CD4-positive, alpha-beta T cell treated with Interleukin-4 for 4 hours (primary cell): Measurements from ENCODE around the gene CASP5.
"Not testable (repeated sequence)": the region's sequence is repeated elsewhere in the genome, so short reads cannot be mapped to it uniquely, and the experiment has no call there.

Source experiments
- DNase-seq: peaks from one replicate; pipeline ENCODE4 v3.0.0-alpha.2; 2020

Gene CASP5

GRCh38 chr11:105023003-105023402, at the start of gene CASP5:
Gene CASP5 (minus strand): TSS chr11:105023168. CDS start chr11:105023136, 32 bp downstream.
- no peak for DNase-seq

GRCh38 chr11:105072080-105072479, 49.1 kb upstream of the CASP5 start:
- DNase-seq = not testable (repeated sequence)

DNA sequence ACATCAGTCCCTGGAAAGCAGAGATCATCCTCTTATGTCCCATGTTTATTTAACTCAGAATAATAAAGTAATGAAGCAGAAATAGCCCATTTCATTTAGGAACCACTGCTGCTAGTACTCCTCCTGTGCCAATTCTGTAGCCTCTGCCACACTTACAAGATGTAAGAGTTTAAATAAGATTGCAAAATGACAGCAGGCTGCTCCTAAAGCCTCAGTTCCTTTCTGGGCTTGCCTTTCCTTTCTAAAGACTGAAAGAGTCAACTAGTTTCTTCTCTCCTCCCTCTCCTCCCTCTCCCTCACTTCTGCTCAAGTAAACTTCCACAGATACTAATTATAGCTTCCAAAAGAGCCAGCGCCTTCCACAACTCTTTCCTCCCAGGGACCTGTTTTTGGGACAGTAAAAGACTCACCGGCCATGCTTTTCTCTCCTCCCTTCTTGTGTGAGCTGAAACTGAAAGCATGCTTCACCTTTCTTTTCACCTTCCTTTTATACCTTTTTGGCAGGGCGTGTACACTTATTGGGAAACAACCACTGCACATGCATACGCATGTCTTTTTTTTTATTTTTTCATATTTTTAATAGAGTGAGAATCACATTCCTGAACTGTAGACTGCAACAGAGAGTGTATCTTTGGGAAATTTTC, 48.2 kb upstream of the CASP5 start:
- peak; percentile 63 for DNase-seq

- peak; percentile 33 for DNase-seq
Observed at GRCh38 chr11:105070306-105070705, 47.3 kb upstream of the CASP5 start.

GRCh38 chr11:105069749-105070148, 46.8 kb upstream of the CASP5 start:
- DNase-seq = not testable (repeated sequence)

- not testable (repeated sequence) for DNase-seq
Observed at GRCh38 chr11:105063245-105063941, 40.4 kb upstream of the CASP5 start.

- DNase-seq = no peak
Observed at GRCh38 chr11:105057432-105057831, 34.5 kb upstream of the CASP5 start.

GRCh38 chr11:105056446-105056845, 33.5 kb upstream of the CASP5 start:
- DNase-seq = no peak

- no peak for DNase-seq
Observed at GRCh38 chr11:105054723-105055493, 31.9 kb upstream of the CASP5 start.

DNA sequence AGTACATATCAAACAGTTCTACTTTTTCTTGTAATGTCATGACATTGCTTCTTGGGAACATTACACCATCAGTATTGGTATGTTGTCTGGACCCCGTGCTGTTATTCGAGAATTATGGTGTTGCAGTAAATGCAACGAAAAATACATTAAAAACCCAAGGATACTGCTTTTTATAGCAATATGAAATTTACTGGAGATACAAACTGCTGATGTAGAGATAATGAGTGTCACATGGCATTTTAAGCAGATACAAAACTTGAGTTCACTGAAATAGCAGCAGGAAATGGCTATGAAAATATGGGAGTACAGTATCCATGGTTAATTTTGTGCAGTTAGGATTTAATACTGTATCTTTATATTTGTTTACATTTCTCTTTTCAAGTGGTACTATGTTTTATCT, 29.5 kb upstream of the CASP5 start:
- no peak for DNase-seq

- DNase-seq = no peak
Observed at GRCh38 chr11:105051559-105051958, 28.6 kb upstream of the CASP5 start.

- no peak for DNase-seq
Observed at GRCh38 chr11:105049481-105049880, 26.5 kb upstream of the CASP5 start.

DNA sequence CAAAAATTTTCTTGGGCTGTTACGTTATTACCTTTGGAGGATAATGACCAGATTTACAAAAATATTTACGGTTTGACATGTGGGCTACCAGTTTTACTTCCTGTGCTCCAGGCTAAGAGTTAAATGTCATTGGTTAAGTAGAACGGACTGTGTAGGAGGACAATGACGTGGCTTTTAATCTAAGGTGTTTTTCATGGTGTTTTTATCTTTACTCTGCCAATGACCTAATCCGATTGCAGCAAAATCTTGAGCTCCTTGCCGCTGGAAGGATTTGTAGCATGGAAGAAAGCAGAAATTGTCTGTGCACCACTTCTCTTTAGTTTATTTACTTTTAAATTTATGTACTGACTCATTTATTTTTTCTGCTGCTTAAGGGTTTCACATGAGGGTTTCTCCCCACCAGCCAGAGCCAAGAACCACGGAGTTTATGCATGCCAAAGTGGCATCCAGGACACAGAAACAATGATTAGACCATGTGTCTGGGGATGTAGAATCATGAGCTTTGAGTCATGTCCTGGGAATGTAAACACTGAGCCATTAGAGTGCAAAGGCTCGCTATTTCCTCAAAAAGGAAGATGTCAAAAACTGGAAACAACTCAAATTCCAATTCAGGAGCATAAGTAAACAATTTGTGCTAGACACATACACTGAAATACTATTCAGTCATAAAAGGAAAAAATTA, 24.1 kb upstream of the CASP5 start:
- DNase-seq = no peak

- no peak for DNase-seq
Observed at GRCh38 chr11:105045676-105046296, 22.8 kb upstream of the CASP5 start.

DNA sequence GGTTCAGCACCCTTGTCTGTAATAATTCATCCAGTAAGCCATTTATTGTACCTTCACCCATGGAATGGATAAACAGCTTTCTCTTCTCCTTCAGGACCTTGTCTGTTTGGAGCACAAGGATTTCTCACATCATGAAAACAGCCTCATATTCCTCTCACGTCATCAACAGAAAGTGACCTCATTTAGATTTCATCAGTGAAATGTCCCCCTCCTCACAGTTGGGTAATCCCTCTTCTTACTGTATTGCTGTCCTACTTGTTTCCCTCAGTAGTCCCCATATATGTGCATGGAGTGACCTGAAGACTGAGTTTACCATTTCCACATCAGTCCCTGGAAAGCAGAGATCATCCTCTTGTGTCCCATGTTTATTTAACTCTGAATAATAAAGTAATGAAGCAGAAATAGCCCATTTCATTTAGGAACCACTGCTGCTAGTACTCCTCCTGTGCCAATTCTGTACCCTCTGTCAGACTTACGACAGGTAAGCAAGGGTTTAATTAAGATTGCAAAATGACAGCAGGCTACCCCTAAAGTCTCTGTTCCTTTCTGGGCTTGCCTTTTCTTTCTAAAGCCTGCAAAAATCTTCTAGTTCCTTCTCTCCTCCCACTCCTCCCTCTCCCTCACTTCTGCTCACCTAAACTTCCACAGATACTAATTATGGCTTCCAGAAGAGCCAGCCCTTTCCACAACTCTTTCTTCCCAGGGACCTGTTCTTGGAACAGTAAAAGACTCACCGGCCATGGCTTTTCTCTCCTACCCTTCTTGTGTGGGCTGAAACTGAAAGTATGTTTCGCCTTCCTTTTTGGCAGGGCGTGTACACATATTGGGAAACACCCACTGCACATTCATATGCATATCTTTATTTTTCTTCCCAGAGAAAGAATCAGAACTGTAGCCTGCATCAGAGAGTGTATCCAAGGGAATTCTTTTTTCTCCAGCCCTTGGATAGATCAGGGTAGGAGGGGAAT, 21.9 kb upstream of the CASP5 start, which contains the start of gene CARD16:
Gene CARD16 (minus strand): TSS at position 779 of the 968 bp plus-strand sequence. CDS start 38 bp downstream, at position 741.
- DNase-seq = peak; percentile 66

DNA sequence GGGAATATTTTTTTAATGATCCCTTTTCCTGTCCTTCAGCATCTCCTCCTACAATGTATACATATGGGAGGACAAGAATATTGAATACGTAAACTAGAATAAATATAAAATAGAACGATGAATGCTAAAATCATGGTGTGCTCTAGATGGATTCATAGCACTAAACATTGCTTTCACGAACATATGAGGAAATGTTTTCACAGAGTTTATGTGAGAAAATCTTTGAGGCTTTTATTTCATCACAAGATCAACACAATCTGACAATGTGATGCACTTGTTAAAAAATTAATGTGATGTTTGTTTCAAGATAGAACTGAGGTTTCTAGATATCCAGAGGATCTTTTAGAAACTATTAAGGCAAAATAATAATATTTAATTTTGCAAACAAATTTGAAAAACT, 19.2 kb upstream of the CASP5 start:
- no peak for DNase-seq

DNA sequence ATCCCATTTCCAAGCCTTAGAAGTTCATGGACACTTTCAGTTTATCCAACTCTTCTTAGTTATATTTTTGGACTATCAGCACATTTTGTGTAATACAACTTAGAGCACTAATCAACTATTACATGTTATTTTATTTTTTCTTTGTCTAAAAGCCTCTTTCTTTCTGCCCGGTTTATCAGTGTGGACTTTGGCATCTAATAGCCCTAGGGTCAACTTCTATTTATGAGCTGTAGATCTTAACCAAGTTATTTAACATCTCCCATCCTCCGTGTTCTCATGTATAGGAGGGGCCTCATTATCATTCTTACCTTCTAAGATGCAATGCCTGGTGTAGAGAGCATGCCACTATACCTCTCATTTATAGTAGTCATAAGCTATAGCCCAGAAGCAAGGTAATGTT, 17.7 kb upstream of the CASP5 start:
- DNase-seq = no peak

DNA sequence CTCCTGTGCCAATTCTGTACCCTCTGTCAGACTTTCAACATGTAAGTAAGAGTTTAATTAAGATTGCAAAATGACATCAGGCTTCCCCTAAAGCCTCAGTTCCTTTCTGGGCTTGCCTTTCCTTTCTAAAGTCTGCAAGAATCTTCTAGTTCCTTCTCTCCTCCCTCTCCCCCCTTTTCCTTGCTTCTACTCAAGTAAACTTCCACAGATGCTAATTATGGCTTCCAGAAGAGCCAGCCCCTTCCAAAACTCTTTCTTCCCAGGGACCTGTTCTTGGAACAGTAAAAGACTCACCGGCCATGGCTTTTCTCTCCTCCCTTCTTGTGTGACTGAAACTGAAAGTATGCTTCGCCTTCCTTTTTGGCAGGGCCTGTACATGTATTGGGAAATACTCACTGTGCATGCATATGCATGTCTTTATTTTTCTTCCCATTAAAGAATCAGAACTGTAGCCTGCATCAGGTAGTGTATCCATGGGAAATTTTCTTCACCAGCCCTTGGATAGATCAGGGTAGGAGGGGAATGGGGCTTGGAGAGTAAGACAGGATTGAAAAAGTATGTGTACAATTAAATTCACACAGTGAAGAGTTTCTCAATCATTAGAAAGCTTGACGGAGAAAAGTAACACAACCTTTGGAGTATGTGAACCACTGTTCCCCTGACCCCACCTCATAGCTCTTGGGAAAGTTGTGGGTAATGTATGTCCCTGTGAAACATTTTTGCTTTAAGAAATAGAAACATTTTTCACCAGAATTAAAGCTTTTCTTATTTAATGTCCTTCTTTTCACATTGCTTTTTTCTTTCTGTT, 12.0 kb upstream of the CASP5 start, which contains the start of gene CASP1:
Gene CASP1 (minus strand): TSS at position 332 of the 808 bp plus-strand sequence. CDS start 31 bp downstream, at position 301.
- DNase-seq = peak; percentile 54

DNA sequence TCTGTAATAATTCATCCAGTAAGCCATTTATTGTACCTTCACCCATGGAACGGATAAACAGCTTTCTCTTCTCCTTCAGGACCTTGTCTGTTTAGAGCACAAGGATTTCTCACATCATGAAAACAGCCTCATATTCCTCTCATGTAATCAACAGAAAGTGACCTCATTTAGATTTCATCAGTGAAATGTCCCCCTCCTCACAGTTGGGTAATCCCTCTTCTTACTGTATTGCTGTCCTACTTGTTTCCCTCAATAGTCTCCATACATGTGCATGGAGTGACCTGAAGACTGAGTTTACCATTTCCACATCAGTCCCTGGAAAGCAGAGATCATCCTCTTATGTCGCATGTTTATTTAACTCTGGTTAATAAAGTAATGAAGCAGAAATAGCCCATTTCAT, 11.4 kb upstream of the CASP5 start:
- DNase-seq = not testable (repeated sequence)

GRCh38 chr11:105033781-105034180, 10.8 kb upstream of the CASP5 start:
- DNase-seq = peak; percentile 14
